Cardiac fibroblast (primary cell): ENCODE measurements around the gene CHN2.

ENCODE experiments used
- DNase-seq, 2 donors: peaks; one replicate each; pipeline versions ENCODE4 v3.0.0 to v3.0.0-alpha.2; 2010; ENCODE audit warnings: low read depth in 2 of 2
- H3K4me3 ChIP-seq, 2 donors: replicated peaks in 1 of 2; 1 replicate in 1 of 2; 2 replicates in 1 of 2; pipeline ENCODE4 v1.5.1; 2011; ENCODE audit warnings: low read depth in 2 of 2, low read length in 2 of 2, mild to moderate bottlenecking in 2 of 2, moderate library complexity in 1 of 2
- CTCF ChIP-seq: IDR thresholded peaks from one replicate; pipeline ENCODE4 v1.5.1; 2011; ENCODE audit warnings: low read depth, mild to moderate bottlenecking, low read length, inconsistent platforms

CHN2 gene

GRCh38 chr7:29360633-29361625 lies 166.4 kb downstream of the CHN2 start:
- TF ChIP-seq CTCF = no peak
- DNase-seq = peak in 1 of 2 donors; percentile 11
- H3K4me3 ChIP-seq = no peak overlapping the region

- no peak for TF ChIP-seq CTCF
- DNase-seq = no peak
- H3K4me3 ChIP-seq = no peak overlapping the region
These were observed 167.8 kb downstream of the CHN2 start for GRCh38 chr7:29362380-29362779.

- DNase-seq = no peak
- no peak overlapping the region for H3K4me3 ChIP-seq
- TF ChIP-seq CTCF = no peak
These were observed 169.3 kb downstream of the CHN2 start for GRCh38 chr7:29363636-29364425.

GRCh38 chr7:29364661-29365060 lies 170.1 kb downstream of the CHN2 start:
- TF ChIP-seq CTCF = no peak
- no peak overlapping the region for H3K4me3 ChIP-seq
- no peak for DNase-seq

GRCh38 chr7:29365423-29365822 lies 170.8 kb downstream of the CHN2 start:
- no peak for TF ChIP-seq CTCF
- no peak overlapping the region for H3K4me3 ChIP-seq
- no peak for DNase-seq

- H3K4me3 ChIP-seq = no peak overlapping the region
- no peak for TF ChIP-seq CTCF
- no peak for DNase-seq
These were observed 173.2 kb downstream of the CHN2 start for GRCh38 chr7:29367784-29368183.
